HG02870 (cell line): Measurements from ENCODE around the gene NOXA1.
"Not testable (repeated sequence)": the region's sequence is repeated elsewhere in the genome, so short reads cannot be mapped to it uniquely, and the experiment has no call there.

Source experiments
- ATAC-seq: cut with Tn5 transposase; IDR thresholded peaks from one replicate; pipeline ENCODE4 v1.9.1; 2021; ENCODE audit warnings: mild to moderate bottlenecking, moderate library complexity; ENCODE audit not compliant: unreplicated experiment

NOXA1 gene

GRCh38 chr9:137438591-137439157 lies 15.5 kb downstream of the NOXA1 start:
- ATAC-seq: no peak

- ATAC-seq: no peak
These were observed 16.0 kb downstream of the NOXA1 start for GRCh38 chr9:137439158-137439714.

DNA sequence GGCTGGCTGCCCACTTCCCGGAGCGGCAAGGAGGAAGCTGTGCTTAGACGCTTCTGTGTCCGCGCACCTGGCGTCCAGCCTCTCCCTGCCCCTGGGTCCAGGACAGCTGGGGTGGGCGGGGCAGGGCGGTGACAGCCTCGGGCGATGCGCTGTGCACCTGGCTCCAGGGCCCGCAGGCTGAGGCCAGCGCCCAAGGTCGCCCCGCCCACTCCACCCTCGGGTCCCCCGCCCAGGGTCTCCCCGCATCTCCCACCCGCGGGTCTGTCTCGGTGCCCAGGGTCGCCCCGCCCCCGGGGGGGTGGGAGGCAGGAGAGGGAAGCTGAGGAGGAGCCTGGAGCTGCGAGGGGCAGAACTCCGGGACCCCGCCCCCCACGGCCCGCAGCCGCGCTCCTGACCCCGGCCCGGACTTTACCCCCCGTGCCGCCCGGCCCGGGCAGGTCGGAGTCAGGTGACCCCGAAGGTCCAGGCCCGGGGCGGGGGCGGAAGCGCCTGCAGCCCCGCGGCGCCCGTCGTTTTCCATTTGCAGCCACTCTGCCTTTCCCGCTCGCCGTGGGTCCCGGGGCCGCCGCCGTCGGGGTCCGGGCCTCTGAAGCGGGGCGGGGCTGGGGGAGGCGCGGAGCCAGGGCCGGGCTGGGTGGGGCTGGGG lies 18.2 kb downstream of the NOXA1 start, which contains the start of gene ENTPD8:
Gene ENTPD8 (minus strand): TSS at position 69 of the 646 bp plus-strand sequence. CDS start 3,072 bp downstream, outside the sequence.
- no peak for ATAC-seq

- ATAC-seq: no peak
These were observed 18.7 kb downstream of the NOXA1 start for GRCh38 chr9:137441935-137442321.

GRCh38 chr9:137444106-137444790 lies 21.1 kb downstream of the NOXA1 start:
- no peak for ATAC-seq

DNA sequence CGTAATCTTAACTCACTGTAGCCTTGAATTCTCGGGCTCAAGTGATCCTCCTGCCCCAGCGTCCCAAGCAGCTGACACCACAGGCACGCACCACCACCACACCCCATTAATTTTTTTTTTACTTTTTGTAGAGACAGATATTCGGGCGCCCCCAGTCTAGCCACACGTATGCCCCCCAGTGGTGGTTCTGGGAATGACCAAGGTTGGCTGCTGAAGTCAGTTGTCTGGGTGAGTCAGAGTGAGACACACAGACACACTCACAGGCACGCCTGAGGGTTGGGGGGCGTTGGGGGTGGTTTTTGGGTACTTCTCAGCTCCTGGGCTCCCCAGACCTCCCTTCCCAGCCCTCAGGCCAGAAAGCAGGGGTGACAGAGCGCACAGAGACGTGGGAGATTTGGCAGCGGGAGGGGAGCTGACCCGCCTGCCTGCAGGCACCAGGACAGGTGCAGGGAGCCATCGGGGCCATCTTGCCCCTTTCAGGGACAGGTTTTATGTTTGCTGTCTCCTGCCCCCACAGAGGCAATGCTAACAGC lies 22.1 kb downstream of the NOXA1 start:
- ATAC-seq: peak; percentile 73

- ATAC-seq: no peak
These were observed 22.8 kb downstream of the NOXA1 start for GRCh38 chr9:137445930-137446431.

GRCh38 chr9:137446851-137447471 lies 23.8 kb downstream of the NOXA1 start:
- no peak for ATAC-seq

GRCh38 chr9:137447722-137448601 lies 24.8 kb downstream of the NOXA1 start:
- ATAC-seq: no peak

GRCh38 chr9:137448602-137448962 lies 25.4 kb downstream of the NOXA1 start:
- no peak for ATAC-seq

GRCh38 chr9:137449081-137449844 lies 26.1 kb downstream of the NOXA1 start:
- no peak for ATAC-seq

DNA sequence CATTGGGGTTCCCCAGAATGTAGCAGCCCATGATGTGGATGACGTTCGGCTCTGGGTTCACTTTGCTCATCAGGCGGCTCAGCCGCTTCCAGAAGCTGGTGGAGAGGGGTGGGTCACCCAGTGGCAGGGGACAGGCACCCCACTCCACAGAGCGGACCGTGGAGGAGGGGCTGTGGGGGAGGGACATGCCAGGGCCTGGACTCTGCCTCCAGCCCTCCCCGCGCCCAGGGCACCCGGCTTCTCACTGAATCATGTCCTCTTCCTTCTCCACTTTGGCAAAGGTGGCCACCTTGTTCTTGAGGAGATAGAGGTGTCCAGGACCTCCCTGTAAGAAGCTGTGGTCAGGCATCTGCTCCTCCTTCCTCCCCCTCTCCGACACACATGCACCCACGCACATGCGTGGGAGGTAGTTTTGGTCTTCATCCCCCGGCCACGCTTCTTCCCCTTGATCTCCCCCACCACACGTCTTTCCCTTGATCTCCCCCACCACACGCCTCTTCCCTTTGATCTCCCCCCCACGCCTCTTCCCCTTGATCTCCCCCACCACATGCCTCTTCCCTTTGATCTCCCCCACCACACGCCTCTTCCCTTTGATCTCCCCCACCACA lies 26.8 kb downstream of the NOXA1 start:
- ATAC-seq: no peak

- ATAC-seq: not testable (repeated sequence)
These were observed 27.5 kb downstream of the NOXA1 start for GRCh38 chr9:137450539-137451222.

DNA sequence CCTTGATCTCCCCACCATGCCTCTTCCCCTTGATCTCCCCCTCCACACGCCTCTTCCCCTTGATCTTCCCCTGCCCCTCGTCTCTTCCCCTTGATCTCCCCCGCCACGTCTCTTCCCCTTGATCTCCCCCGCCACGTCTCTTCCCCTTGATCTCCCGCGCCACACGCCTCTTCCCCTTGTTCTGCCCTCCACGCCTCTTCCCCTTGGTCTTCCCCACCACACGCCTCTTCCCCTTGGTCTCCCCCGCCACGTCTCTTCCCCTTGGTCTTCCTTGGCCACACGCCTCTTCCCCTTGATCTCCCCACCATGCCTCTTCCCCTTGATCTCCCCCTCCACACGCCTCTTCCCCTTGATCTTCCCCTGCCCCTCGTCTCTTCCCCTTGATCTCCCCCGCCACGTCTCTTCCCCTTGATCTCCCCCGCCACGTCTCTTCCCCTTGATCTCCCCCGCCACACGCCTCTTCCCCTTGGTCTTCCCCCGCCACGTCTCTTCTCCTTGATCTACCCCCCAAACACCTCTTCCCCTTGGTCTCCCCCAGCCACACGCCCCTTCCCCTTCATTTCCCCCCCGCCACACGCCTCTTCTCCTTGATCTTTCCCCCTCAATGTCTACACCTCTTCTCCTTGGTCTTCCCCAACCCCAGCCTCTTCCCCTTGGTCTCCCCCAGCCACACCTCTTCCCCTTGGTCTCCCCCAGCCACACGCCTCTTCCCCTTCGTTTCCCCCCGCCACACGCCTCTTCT lies 28.2 kb downstream of the NOXA1 start:
- ATAC-seq: not testable (repeated sequence)

GRCh38 chr9:137452006-137452760 lies 29.0 kb downstream of the NOXA1 start:
- ATAC-seq: no peak

- ATAC-seq: no peak
These were observed 29.8 kb downstream of the NOXA1 start for GRCh38 chr9:137452761-137453642.
